GM12891 (cell line): ENCODE results near the gene COL25A1.

Source experiments
- DNase-seq: peaks from one replicate; pipeline ENCODE4 v3.0.0; 2011; ENCODE audit warnings: low spot score; ENCODE audit not compliant: insufficient read length
- FAIRE-seq: peaks from 2 replicates; lab custom pipeline; 2011; peaks lifted over from hg19 to GRCh38; lab: Jason Lieb, UNC
- PAX5 ChIP-seq: IDR thresholded peaks from 2 replicates; pipeline ENCODE4 v1.6.1; 2011; ENCODE audit warnings: low read length, moderate library complexity, mild to moderate bottlenecking; ENCODE audit not compliant: insufficient read depth, severe bottlenecking
- POLR2A ChIP-seq: IDR thresholded peaks from 2 replicates; pipeline ENCODE4 v1.6.1; 2011; ENCODE audit warnings: low read depth, low read length, control low read depth
- POLR2AphosphoS5 ChIP-seq: IDR thresholded peaks from 2 replicates; pipeline ENCODE4 v1.6.1; 2011; ENCODE audit warnings: low read depth, low read length, control low read depth
- POU2F2 ChIP-seq: IDR thresholded peaks from 2 replicates; pipeline ENCODE4 v1.6.1; 2011; ENCODE audit warnings: low read depth, mild to moderate bottlenecking, control low read depth, low read length, moderate library complexity
- SPI1 ChIP-seq: IDR thresholded peaks from 2 replicates; pipeline ENCODE4 v1.6.1; 2011; ENCODE audit warnings: low read depth, low read length, control low read depth
- TAF1 ChIP-seq: IDR thresholded peaks from 2 replicates; pipeline ENCODE4 v1.6.1; 2011; ENCODE audit warnings: low read depth, low read length, control low read depth

COL25A1 gene

GRCh38 chr4:109051054-109051453 lies 251.4 kb downstream of the COL25A1 start:
- no peak for FAIRE-seq
- no peak for DNase-seq
- no peak for TF ChIP-seq POLR2AphosphoS5
- no peak for TF ChIP-seq TAF1
- no peak for TF ChIP-seq POLR2A

- no peak for DNase-seq
- no peak for FAIRE-seq
- no peak for TF ChIP-seq SPI1
- TF ChIP-seq POLR2A: no peak
- no peak for TF ChIP-seq PAX5
- TF ChIP-seq POLR2AphosphoS5: no peak
- no peak for TF ChIP-seq TAF1
- no peak for TF ChIP-seq POU2F2
These were observed 252.5 kb downstream of the COL25A1 start for GRCh38 chr4:109049926-109050325.

GRCh38 chr4:109046471-109047201 lies 255.8 kb downstream of the COL25A1 start:
- DNase-seq (no peak), FAIRE-seq (no peak)
- TF ChIP-seq PAX5 (no peak), POU2F2 (no peak), TAF1 (no peak), POLR2A (no peak), POLR2AphosphoS5 (no peak)

GRCh38 chr4:109044431-109044830 lies 258.0 kb downstream of the COL25A1 start:
- DNase-seq: no peak
- no peak for FAIRE-seq
- no peak for TF ChIP-seq SPI1
- TF ChIP-seq TAF1: no peak
- no peak for TF ChIP-seq POLR2AphosphoS5
- TF ChIP-seq PAX5: no peak
- TF ChIP-seq POU2F2: no peak
- no peak for TF ChIP-seq POLR2A

GRCh38 chr4:109043286-109043685 lies 259.2 kb downstream of the COL25A1 start:
- no peak for DNase-seq
- no peak for FAIRE-seq
- TF ChIP-seq TAF1: no peak
- no peak for TF ChIP-seq POLR2A
- no peak for TF ChIP-seq POU2F2
- no peak for TF ChIP-seq PAX5
- TF ChIP-seq POLR2AphosphoS5: no peak
- TF ChIP-seq SPI1: no peak

DNA sequence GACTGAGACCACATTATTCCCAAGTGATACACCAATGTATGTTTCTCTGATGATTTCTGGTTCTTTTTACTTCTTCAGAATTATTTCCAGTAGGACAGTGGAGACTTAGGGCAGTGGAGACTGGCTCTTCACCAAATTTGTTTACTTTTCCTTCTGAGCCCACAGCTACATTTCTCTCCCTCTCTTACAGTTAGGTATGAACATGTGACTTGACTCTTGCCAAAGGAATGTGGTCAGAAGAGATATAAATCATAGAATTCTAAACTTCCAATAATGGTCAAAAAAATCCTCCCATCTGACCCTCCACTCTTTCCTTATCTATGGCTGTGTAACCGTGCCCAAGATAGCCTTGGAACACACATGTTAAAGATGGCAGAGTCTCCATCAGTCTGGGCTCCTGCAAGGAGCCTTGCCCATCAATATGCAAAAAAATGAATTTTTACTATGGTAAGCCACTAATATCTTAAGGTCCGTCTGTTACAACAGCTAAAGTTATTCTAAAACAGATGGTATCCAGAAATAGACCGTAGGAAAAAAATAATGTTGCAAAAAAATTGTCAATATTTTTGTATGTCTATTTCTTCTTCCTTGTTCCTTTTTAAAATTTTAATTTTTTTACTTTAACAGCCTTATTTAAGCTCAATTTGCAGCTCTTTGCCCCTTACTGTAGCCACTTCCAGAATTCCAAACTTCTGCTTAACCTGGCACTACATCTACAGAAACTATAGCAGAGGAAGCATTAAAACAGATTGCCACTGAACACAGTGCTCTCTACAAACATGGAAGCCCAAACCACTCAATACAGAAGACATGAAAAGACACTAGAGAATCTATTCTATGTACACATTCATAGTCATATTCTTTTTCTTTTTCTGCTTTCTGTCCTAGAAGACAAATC lies 260.7 kb downstream of the COL25A1 start:
- FAIRE-seq: no peak
- TF ChIP-seq POLR2A (no peak), TAF1 (no peak), SPI1 (no peak), POLR2AphosphoS5 (no peak)
- no peak for DNase-seq

DNA sequence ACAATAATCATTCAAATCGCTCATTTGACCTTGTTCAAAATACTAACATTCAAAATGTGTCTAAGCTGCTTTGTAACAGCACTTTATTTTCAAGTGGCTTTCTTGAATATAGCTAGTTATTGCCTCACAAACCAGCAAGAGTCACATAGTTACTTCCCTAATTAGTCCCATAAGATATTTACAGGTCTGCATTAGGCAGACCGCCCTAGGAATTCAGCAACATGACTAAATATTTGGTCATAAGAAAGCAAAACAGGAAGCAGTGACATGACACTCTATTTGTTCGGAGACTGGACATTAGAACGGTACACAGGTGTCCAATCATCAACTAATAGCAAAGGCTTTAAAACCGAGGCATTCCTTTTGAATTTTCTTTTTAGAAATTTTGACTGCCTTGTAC lies 262.0 kb downstream of the COL25A1 start:
- TF ChIP-seq POLR2AphosphoS5: no peak
- TF ChIP-seq POU2F2: no peak
- TF ChIP-seq PAX5: no peak
- no peak for TF ChIP-seq TAF1
- no peak for TF ChIP-seq SPI1
- no peak for TF ChIP-seq POLR2A
- no peak for FAIRE-seq
- no peak for DNase-seq

GRCh38 chr4:109037026-109037425 lies 265.4 kb downstream of the COL25A1 start:
- no peak for DNase-seq
- FAIRE-seq: no peak

GRCh38 chr4:109033993-109034392 lies 268.5 kb downstream of the COL25A1 start:
- TF ChIP-seq POLR2A (no peak), POU2F2 (no peak), SPI1 (no peak), TAF1 (no peak), PAX5 (no peak), POLR2AphosphoS5 (no peak)
- DNase-seq (no peak), FAIRE-seq (no peak)

More at GRCh38 chr4:109037026-109037425, 265.4 kb downstream of the COL25A1 start:
- no peak for TF ChIP-seq TAF1
- TF ChIP-seq POLR2A: no peak
- no peak for TF ChIP-seq PAX5

DNA sequence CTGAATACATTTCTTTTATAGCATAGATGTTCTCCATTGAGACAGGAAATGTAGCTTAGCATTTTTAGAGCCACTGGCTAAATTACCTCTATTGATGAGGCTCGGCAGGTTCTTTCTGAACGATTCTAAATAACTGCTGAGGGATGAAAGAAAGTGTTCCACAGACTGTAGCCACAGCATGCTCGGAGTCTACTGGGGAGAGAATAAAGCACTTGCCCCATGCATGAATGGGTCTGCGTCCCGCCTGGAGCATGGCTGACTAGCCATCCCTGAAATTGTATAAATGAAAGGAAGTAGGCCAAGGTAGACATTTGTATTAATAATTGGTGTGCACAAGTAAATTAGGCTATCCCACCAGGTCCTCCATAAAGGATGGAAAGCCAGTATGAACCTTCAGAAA lies 269.8 kb downstream of the COL25A1 start:
- DNase-seq: no peak
- no peak for TF ChIP-seq POU2F2
- no peak for FAIRE-seq
